Measurements from ENCODE around the gene CGNL1.

DNA sequence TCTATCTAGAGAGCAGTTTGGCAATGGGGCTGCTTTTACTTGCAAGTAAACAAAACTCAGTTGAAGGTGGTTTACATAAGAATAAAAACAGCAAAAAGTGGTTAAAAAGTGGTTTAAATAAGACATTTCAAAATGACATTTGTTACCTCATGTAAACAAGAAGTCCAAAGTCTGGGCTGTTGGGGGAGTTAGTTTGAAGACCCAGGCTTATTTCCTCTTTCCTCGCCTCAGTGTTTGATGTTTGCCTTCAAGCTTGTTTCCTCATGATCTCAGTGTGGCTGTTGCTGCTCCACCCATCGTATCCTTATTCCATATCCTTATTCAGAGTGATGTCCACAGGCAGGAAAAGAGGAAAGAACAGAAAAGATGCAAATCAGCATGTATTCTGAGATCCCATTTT is 15.2 kb downstream of the CGNL1 start:
- TF ChIP-seq TAF1 (IDR thresholded peaks at IDR 0.05; ENCODE audit: borderline replicate concordance, insufficient read depth, low read length) (no peak), POLR2AphosphoS5 (IDR thresholded peaks at IDR 0.05; ENCODE audit: low read depth, low read length) (no peak)
